HepG2 (cell line): ENCODE data around the gene ADPRHL1. TPM values are rescaled to one million over a fixed set of nuclear protein-coding genes. Genes with fewer than 3 reads are reported as not detected.

ENCODE experiments used
- ATAC-seq: fragments of 200-7000 bp; cut with Tn5 transposase; 3 replicates; pipeline ENCODE4 v1.9.1; 2020; ENCODE audit warnings: mild to moderate bottlenecking, moderate library complexity
- BruUV-seq: library from RNA; stranded (reverse); fragments of 400-500 nt; replicated peaks from 2 replicates; lab custom pipeline; 2021; lab: Mats Ljungman, UMichigan
- CTCF ChIA-PET: fragments of 300-600 bp; formaldehyde crosslinking; extraction: SDS; loops from one replicate; lab custom pipeline; 2021; ENCODE audit warnings: low total read pairs, inconsistent platforms, low intra/inter-chr PET ratio; lab: Yijun Ruan, JAX
- POLR2A ChIA-PET: fragments of 350-600 bp; sonication (Branson Sonifier 250); formaldehyde crosslinking; loops from one replicate; lab custom pipeline; 2020; ENCODE audit warnings: antibody characterized with exemption, inconsistent platforms; lab: Yijun Ruan, JAX
- DNase-seq: peaks from one replicate; pipeline ENCODE4 v3.0.0-alpha.2; 2015; ENCODE audit warnings: low spot score
- FAIRE-seq: peaks from 3 replicates; lab custom pipeline; 2011; peaks lifted over from hg19 to GRCh38; lab: Jason Lieb, UNC
- H2AFZ ChIP-seq: one replicate; pipeline ENCODE4 v1.6.1; 2011; ENCODE audit warnings: low read length, inconsistent platforms
- H3K27ac ChIP-seq: fragments of 300-600 bp; 3 replicates; pipeline ENCODE4 v1.8.0; 2011; ENCODE audit warnings: mixed run types, mild to moderate bottlenecking, mixed read lengths, low read length, inconsistent platforms; ENCODE audit not compliant: insufficient read depth; ENCODE audit errors: extremely low read length
- H3K27me3 ChIP-seq, 2 experiments: fragments of 200-600 bp in 1 of 2; 2 replicates in 1 of 2; 3 replicates in 1 of 2; pipeline versions ENCODE4 v1.6.0 to v1.8.0; 2011; ENCODE audit warnings: low read length in 2 of 2, mild to moderate bottlenecking in 2 of 2, moderate library complexity in 2 of 2, inconsistent platforms in 1 of 2; ENCODE audit not compliant: insufficient read depth in 2 of 2, control insufficient read depth in 1 of 2
- H3K36me3 ChIP-seq, 2 experiments: fragments of 200-600 bp in 1 of 2; replicated peaks in 1 of 2; 2 replicates in 1 of 2; 3 replicates in 1 of 2; pipeline versions ENCODE4 v1.5.1 to v1.8.0; 2011; ENCODE audit warnings: low read length in 2 of 2, inconsistent platforms in 1 of 2; ENCODE audit not compliant: insufficient read depth in 2 of 2, control insufficient read depth in 1 of 2
- H3K4me1 ChIP-seq: 2 replicates; pipeline ENCODE4 v1.5.1; 2012; ENCODE audit warnings: low read length, inconsistent platforms; ENCODE audit not compliant: insufficient read depth
- H3K4me2 ChIP-seq: 2 replicates; pipeline ENCODE4 v1.6.0; 2011; ENCODE audit warnings: low read depth, low read length, inconsistent platforms
- H3K4me3 ChIP-seq, 3 experiments: fragments of 200-600 bp in 1 of 3; sonication (generic), shearing (Covaris generic) in 1 of 3; replicated peaks in 1 of 3; 2 replicates each; pipeline ENCODE4 v1.5.1; 2011 to 2016; ENCODE audit warnings: low read length in 3 of 3, inconsistent platforms in 2 of 3, low read depth in 2 of 3, mild to moderate bottlenecking in 2 of 3, control low read depth in 1 of 3, mixed read lengths in 1 of 3; ENCODE audit not compliant: insufficient read depth in 1 of 3
- H3K79me2 ChIP-seq: one replicate; pipeline ENCODE4 v1.6.1; 2011; ENCODE audit warnings: low read length, inconsistent platforms; ENCODE audit not compliant: insufficient read depth
- H3K9ac ChIP-seq: 2 replicates; pipeline ENCODE4 v1.6.0; 2011; ENCODE audit warnings: mild to moderate bottlenecking, low read depth, low read length, inconsistent platforms; ENCODE audit not compliant: insufficient read depth
- H3K9me3 ChIP-seq: 2 replicates; pipeline ENCODE4 v1.5.1; 2012; ENCODE audit warnings: mild to moderate bottlenecking, low read length
- H4K20me1 ChIP-seq: 2 replicates; pipeline ENCODE4 v1.6.0; 2011; ENCODE audit warnings: inconsistent platforms, mild to moderate bottlenecking, low read length, moderate library complexity; ENCODE audit not compliant: insufficient read depth
- HNRNPL ChIP-seq: fragments of 200-400 bp; formaldehyde crosslinking; IDR thresholded peaks from 2 replicates; pipeline ENCODE4 v1.6.1; 2017; ENCODE audit warnings: mild to moderate bottlenecking, low read depth, low read length
- JUN ChIP-seq: sonication (generic); formaldehyde crosslinking; IDR thresholded peaks from 2 replicates; pipeline ENCODE4 v1.4.0; 2020; ENCODE audit warnings: mild to moderate bottlenecking, missing genetic modification reagents
- JUND ChIP-seq: sonication (generic); formaldehyde crosslinking; IDR thresholded peaks from 2 replicates; pipeline ENCODE4 v1.8.0; 2022; ENCODE audit warnings: mild to moderate bottlenecking, missing genetic modification reagents
- MTF2 ChIP-seq: sonication (generic); formaldehyde crosslinking; IDR thresholded peaks from 2 replicates; pipeline ENCODE4 v1.5.0; 2020; ENCODE audit warnings: missing genetic modification reagents, borderline replicate concordance
- NAIF1 ChIP-seq: sonication (generic); formaldehyde crosslinking; IDR thresholded peaks from 2 replicates; pipeline ENCODE4 v1.5.0; 2020; ENCODE audit warnings: mild to moderate bottlenecking, missing genetic modification reagents, borderline replicate concordance
- NCOA2 ChIP-seq: sonication (generic); formaldehyde crosslinking; IDR thresholded peaks from 2 replicates; pipeline ENCODE4 v1.8.0; 2022; ENCODE audit warnings: inconsistent platforms
- NR1H2 ChIP-seq: sonication (generic); formaldehyde crosslinking; IDR thresholded peaks from 2 replicates; pipeline ENCODE4 v1.8.1; 2022; ENCODE audit warnings: low read depth, missing genetic modification reagents, borderline replicate concordance
- TP53 ChIP-seq: sonication (generic); formaldehyde crosslinking; conservative IDR thresholded peaks from 2 replicates; pipeline ENCODE4 v1.4.0; 2020; ENCODE audit warnings: missing genetic modification reagents
- WGBS: methylation state at CpG from one replicate; pipeline ENCODE4 v1.1.6; 2017; ENCODE audit warnings: low lambda C conversion rate; 5-methylcytosine and 5-hydroxymethylcytosine counted together
- in situ Hi-C: cut with HindIII; loops from 2 replicates; pipeline ENCODE4 v1.10.0; 2017; ENCODE audit warnings: low pct_unique_long_range_greater_than_20kb; ENCODE audit not compliant: extremely low pct_ligation_motif_present
- intact Hi-C: fragments of 100-400 bp; cut with micrococcal nuclease; formaldehyde crosslinking; loops from one replicate; pipeline ENCODE4 v1.10.0; 2022; ENCODE audit not compliant: unreplicated experiment
- polyA plus RNA-seq, 8 experiments: library from polyadenylated mRNA; depleted of rRNA in 3 of 8; stranded (reverse) in 7 of 8; unstranded in 1 of 8; fragments of >200 nt; fragmentation: Illumina TruSeq in 4 of 8; extraction: Trizol in 4 of 8; gene quantifications; 2 replicates each; pipeline versions ENCODE4 v1.2.1 to v1.2.3, GENCODE V29; 2011 to 2016; ENCODE audit warnings: low read depth in 4 of 8, missing spikeins in 1 of 8, mixed read lengths in 1 of 8; ENCODE audit not compliant: insufficient read depth in 1 of 8
- total RNA-seq, 5 experiments: library from RNA; depleted of rRNA; stranded (reverse); fragments of >200 nt; fragmentation: Illumina TruSeq; extraction: Trizol; gene quantifications; 2 replicates each; pipeline ENCODE4 v1.2.3, GENCODE V29; 2016; ENCODE audit warnings: low read depth in 1 of 5
- TF ChIP-seq, protein P1 (sequence below): sonication (generic); formaldehyde crosslinking; IDR thresholded peaks from 2 replicates; pipeline ENCODE4 v1.5.1; 2020; ENCODE audit warnings: missing genetic modification reagents, mild to moderate bottlenecking, borderline replicate concordance
- TF ChIP-seq, protein P2 (sequence below): sonication (generic); formaldehyde crosslinking; IDR thresholded peaks from 2 replicates; pipeline ENCODE4 v1.9.0; 2021; ENCODE audit warnings: missing genetic modification reagents, borderline replicate concordance
- TF ChIP-seq, protein P3 (sequence below): sonication (generic); formaldehyde crosslinking; IDR thresholded peaks from 2 replicates; pipeline ENCODE4 v1.8.1; 2023; ENCODE audit warnings: missing genetic modification reagents, mild to moderate bottlenecking, borderline replicate concordance

The ADPRHL1 gene
- total and polyA plus RNA-seq, 2 of the 13 experiments (the other 11 are each of a cell fraction or from before 2014, with no cell fraction given): 0.34 to 0.40 TPM

DNA sequence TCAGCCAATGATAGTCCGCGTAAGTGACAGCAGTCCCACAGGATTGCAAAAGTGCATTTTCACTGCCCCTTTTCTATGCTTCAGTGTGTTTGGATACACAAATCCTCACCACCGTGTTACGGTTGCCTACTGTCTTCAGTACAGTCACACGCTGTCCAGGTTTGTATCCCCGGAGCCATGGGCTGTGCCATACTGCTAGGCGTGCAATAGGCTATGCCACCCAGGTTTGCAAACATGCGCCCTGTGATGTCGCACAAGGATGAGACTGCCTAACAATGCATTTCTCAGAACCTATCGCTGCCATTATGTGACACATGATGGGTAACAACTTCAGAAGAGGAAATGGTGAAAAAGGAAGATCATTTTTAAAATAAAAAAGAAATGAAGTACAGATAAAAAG, 16.8 kb upstream of the ADPRHL1 start:
- no peak for TF ChIP-seq HNRNPL
- TF ChIP-seq, protein P1, sequence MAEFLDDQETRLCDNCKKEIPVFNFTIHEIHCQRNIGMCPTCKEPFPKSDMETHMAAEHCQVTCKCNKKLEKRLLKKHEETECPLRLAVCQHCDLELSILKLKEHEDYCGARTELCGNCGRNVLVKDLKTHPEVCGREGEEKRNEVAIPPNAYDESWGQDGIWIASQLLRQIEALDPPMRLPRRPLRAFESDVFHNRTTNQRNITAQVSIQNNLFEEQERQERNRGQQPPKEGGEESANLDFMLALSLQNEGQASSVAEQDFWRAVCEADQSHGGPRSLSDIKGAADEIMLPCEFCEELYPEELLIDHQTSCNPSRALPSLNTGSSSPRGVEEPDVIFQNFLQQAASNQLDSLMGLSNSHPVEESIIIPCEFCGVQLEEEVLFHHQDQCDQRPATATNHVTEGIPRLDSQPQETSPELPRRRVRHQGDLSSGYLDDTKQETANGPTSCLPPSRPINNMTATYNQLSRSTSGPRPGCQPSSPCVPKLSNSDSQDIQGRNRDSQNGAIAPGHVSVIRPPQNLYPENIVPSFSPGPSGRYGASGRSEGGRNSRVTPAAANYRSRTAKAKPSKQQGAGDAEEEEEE (CRISPR knock-in tag): no peak
- no peak for TF ChIP-seq JUN
- TF ChIP-seq, protein P2, sequence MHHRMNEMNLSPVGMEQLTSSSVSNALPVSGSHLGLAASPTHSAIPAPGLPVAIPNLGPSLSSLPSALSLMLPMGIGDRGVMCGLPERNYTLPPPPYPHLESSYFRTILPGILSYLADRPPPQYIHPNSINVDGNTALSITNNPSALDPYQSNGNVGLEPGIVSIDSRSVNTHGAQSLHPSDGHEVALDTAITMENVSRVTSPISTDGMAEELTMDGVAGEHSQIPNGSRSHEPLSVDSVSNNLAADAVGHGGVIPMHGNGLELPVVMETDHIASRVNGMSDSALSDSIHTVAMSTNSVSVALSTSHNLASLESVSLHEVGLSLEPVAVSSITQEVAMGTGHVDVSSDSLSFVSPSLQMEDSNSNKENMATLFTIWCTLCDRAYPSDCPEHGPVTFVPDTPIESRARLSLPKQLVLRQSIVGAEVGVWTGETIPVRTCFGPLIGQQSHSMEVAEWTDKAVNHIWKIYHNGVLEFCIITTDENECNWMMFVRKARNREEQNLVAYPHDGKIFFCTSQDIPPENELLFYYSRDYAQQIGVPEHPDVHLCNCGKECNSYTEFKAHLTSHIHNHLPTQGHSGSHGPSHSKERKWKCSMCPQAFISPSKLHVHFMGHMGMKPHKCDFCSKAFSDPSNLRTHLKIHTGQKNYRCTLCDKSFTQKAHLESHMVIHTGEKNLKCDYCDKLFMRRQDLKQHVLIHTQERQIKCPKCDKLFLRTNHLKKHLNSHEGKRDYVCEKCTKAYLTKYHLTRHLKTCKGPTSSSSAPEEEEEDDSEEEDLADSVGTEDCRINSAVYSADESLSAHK (CRISPR knock-in tag): no peak
- TF ChIP-seq JUND: no peak
- TF ChIP-seq NCOA2: no peak
- no peak for TF ChIP-seq MTF2 (CRISPR knock-in tag)
- no peak for TF ChIP-seq NAIF1
- no peak for TF ChIP-seq TP53
- TF ChIP-seq, protein P3, sequence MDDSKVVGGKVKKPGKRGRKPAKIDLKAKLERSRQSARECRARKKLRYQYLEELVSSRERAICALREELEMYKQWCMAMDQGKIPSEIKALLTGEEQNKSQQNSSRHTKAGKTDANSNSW (CRISPR knock-in tag): no peak
- no peak for TF ChIP-seq NR1H2 (CRISPR knock-in tag)
- Histone ChIP-seq H3K4me1 (no peaks in the 10 kb centered on the region; the same call in 1 of the 2 replicates), H3K4me2 (no peak overlapping the region), H3K4me3 (no peak overlapping the region), H4K20me1 (no peaks in the 10 kb centered on the region), H3K36me3 (peaks cover 5 to 18% of the 10 kb centered on the region in 2 experiments), H3K27me3 (no peaks in the 10 kb centered on the region), H2AFZ (no peak overlapping the region), H3K79me2 (no peaks in the 10 kb centered on the region), H3K27ac (no peak overlapping the region), H3K9me3 (no peaks in the 10 kb centered on the region), H3K9ac (no peak overlapping the region)
- in situ Hi-C loops: no loop called here
- no TSS peak for BruUV-seq
- intact Hi-C loops: no loop called here
- ChIA-PET POLR2A (no interaction called here), CTCF (no interaction called here)
- no peak for DNase-seq
- WGBS: 94% methylated on average over 10 of the region's 10 CpGs
- no peak for FAIRE-seq
- no peak for ATAC-seq
